Transverse colon (tissue), 4 donors: Measurements from ENCODE around the gene HS3ST3A1.

Experiments used
- CTCF ChIP-seq, 5 experiments: fragments of 200-600 bp in 3 of 5; fragments of 450-650 bp in 2 of 5; sonication (generic) in 3 of 5; IDR thresholded peaks; 1 replicate in 2 of 5; 2 replicates in 3 of 5; pipeline ENCODE4 v1.5.1; 2016 to 2017; ENCODE audit warnings: antibody characterized with exemption in 5 of 5, inconsistent platforms in 3 of 5, mild to moderate bottlenecking in 2 of 5, moderate library complexity in 1 of 5
- EP300 ChIP-seq: sonication (generic); formaldehyde crosslinking; IDR thresholded peaks from one replicate; pipeline ENCODE4 v1.6.1; 2017; ENCODE audit warnings: antibody characterized with exemption, low read depth
- POLR2A ChIP-seq: fragments of 450-650 bp; IDR thresholded peaks from one replicate; pipeline ENCODE4 v1.6.1; 2016; ENCODE audit warnings: antibody characterized with exemption, mild to moderate bottlenecking, moderate library complexity
- POLR2AphosphoS5 ChIP-seq, 3 donors: sonication (generic); formaldehyde crosslinking; IDR thresholded peaks; one replicate each; pipeline ENCODE4 v1.6.1; 2016; ENCODE audit warnings: antibody characterized with exemption in 3 of 3

GRCh38 chr17:13509527-13509926, 92.2 kb downstream of the HS3ST3A1 start:
- TF ChIP-seq POLR2A (no peak), CTCF (IDR thresholded peaks at IDR 0.05) (no peak), POLR2AphosphoS5 (IDR thresholded peaks at IDR 0.05) (no peak), EP300 (no peak)
